H9 (cell line): ENCODE results near the gene AKR1C8. TPM values are rescaled to one million over a fixed set of nuclear protein-coding genes. Genes with fewer than 3 reads are reported as not detected.

Source experiments
- DNase-seq: peaks from one replicate; pipeline ENCODE4 v3.0.0-alpha.2; 2017
- H2AFZ ChIP-seq: one replicate; pipeline ENCODE4 v1.6.1; 2013; ENCODE audit warnings: mild to moderate bottlenecking, low read length, control low read depth, moderate library complexity
- H2AK5ac ChIP-seq: 2 replicates; pipeline ENCODE4 v1.6.1; 2013; ENCODE audit warnings: low read length, control low read depth, mixed read lengths; ENCODE audit not compliant: insufficient read length
- H2BK120ac ChIP-seq: one replicate; pipeline ENCODE4 v1.6.1; 2013; ENCODE audit warnings: low read depth, mild to moderate bottlenecking, low read length, control low read depth, inconsistent platforms; ENCODE audit not compliant: poor library complexity, severe bottlenecking
- H2BK12ac ChIP-seq: 2 replicates; pipeline ENCODE4 v1.6.1; 2013; ENCODE audit warnings: low read length, control low read depth, mixed read lengths, low read depth; ENCODE audit not compliant: insufficient read length
- H2BK15ac ChIP-seq: 2 replicates; pipeline ENCODE4 v1.6.1; 2013; ENCODE audit warnings: low read depth, low read length, control low read depth
- H2BK20ac ChIP-seq: one replicate; pipeline ENCODE4 v1.6.1; 2013; ENCODE audit warnings: low read depth, mild to moderate bottlenecking, low read length, control low read depth, inconsistent platforms; ENCODE audit not compliant: poor library complexity, severe bottlenecking
- H2BK5ac ChIP-seq: 2 replicates; pipeline ENCODE4 v1.6.1; 2013; ENCODE audit warnings: low read length, control low read depth, mixed read lengths; ENCODE audit not compliant: insufficient read length
- H3K14ac ChIP-seq: 2 replicates; pipeline ENCODE4 v1.6.1; 2013; ENCODE audit warnings: low read length, control low read depth; ENCODE audit not compliant: insufficient read depth
- H3K18ac ChIP-seq: 2 replicates; pipeline ENCODE4 v1.6.1; 2013; ENCODE audit warnings: low read depth, mild to moderate bottlenecking, mixed read lengths, low read length, control low read depth; ENCODE audit not compliant: insufficient read length
- H3K23ac ChIP-seq: 2 replicates; pipeline ENCODE4 v1.6.1; 2013; ENCODE audit warnings: low read length, control low read depth, mixed read lengths, low read depth; ENCODE audit not compliant: insufficient read length
- H3K23me2 ChIP-seq: 2 replicates; pipeline ENCODE4 v1.6.1; 2013; ENCODE audit warnings: low read depth, mild to moderate bottlenecking, mixed read lengths, low read length, control low read depth; ENCODE audit not compliant: insufficient read length, poor library complexity, severe bottlenecking
- H3K27ac ChIP-seq: 2 replicates; pipeline ENCODE4 v1.5.1; 2013; ENCODE audit warnings: low read length, control low read depth, mixed read lengths, low read depth; ENCODE audit not compliant: insufficient read length
- H3K27me3 ChIP-seq: 2 replicates; pipeline ENCODE4 v1.6.1; 2013; ENCODE audit warnings: low read length, control low read depth, inconsistent platforms; ENCODE audit not compliant: insufficient read depth
- H3K4ac ChIP-seq: 2 replicates; pipeline ENCODE4 v1.6.1; 2013; ENCODE audit warnings: low read depth, mild to moderate bottlenecking, control low read depth, inconsistent platforms, low read length, moderate library complexity
- H3K4me1 ChIP-seq: 2 replicates; pipeline ENCODE4 v1.6.1; 2013; ENCODE audit warnings: low read length, control low read depth, inconsistent platforms; ENCODE audit not compliant: insufficient read depth
- H3K4me2 ChIP-seq: 2 replicates; pipeline ENCODE4 v1.6.1; 2013; ENCODE audit warnings: low read length, control low read depth, mixed read lengths; ENCODE audit not compliant: insufficient read length, insufficient read depth
- H3K56ac ChIP-seq: 2 replicates; pipeline ENCODE4 v1.6.1; 2013; ENCODE audit warnings: low read depth, mild to moderate bottlenecking, mixed read lengths, low read length, control low read depth; ENCODE audit not compliant: insufficient read length
- H3K79me1 ChIP-seq: 2 replicates; pipeline ENCODE4 v1.6.1; 2013; ENCODE audit warnings: low read depth, mild to moderate bottlenecking, moderate library complexity, low read length, control low read depth, inconsistent platforms; ENCODE audit not compliant: insufficient read depth, poor library complexity, severe bottlenecking
- H3K79me2 ChIP-seq: 2 replicates; pipeline ENCODE4 v1.6.1; 2013; ENCODE audit warnings: low read length, control low read depth, inconsistent platforms; ENCODE audit not compliant: insufficient read depth
- H3K9ac ChIP-seq: 2 replicates; pipeline ENCODE4 v1.6.1; 2013; ENCODE audit warnings: low read length, control low read depth, mixed read lengths; ENCODE audit not compliant: insufficient read length; ENCODE audit errors: extremely low read depth
- H3K9me3 ChIP-seq: one replicate; pipeline ENCODE4 v1.6.1; 2013; ENCODE audit warnings: low read depth, low read length, inconsistent platforms; ENCODE audit not compliant: control insufficient read depth
- H3T11ph ChIP-seq: one replicate; pipeline ENCODE4 v1.6.1; 2013; ENCODE audit warnings: mild to moderate bottlenecking, low read length, control low read depth, inconsistent platforms
- H4K20me1 ChIP-seq: one replicate; pipeline ENCODE4 v1.6.1; 2013; ENCODE audit not compliant: control insufficient read depth, insufficient read length, insufficient read depth
- H4K5ac ChIP-seq: 2 replicates; pipeline ENCODE4 v1.6.1; 2013; ENCODE audit warnings: low read depth, mild to moderate bottlenecking, mixed read lengths, low read length, control low read depth; ENCODE audit not compliant: insufficient read length
- H4K8ac ChIP-seq: replicated peaks from 2 replicates; pipeline ENCODE4 v1.6.1; 2013; ENCODE audit warnings: low read length, control low read depth, mixed read lengths, low read depth; ENCODE audit not compliant: insufficient read length
- H4K91ac ChIP-seq: 2 replicates; pipeline ENCODE4 v1.6.1; 2013; ENCODE audit warnings: low read depth, mild to moderate bottlenecking, moderate library complexity, mixed read lengths, low read length, control low read depth; ENCODE audit not compliant: insufficient read length
- H3K27ac Mint-ChIP-seq, 3 experiments: 2 replicates in 2 of 3; 3 replicates in 1 of 3; pipeline ENCODE4 v1.8.0; 2020 to 2021; ENCODE audit warnings: mixed read lengths in 3 of 3, mild to moderate bottlenecking in 1 of 3, moderate library complexity in 1 of 3
- H3K27me3 Mint-ChIP-seq: 2 replicates; pipeline ENCODE4 v1.8.0; 2021; ENCODE audit warnings: low read depth, mild to moderate bottlenecking, moderate library complexity, mixed read lengths
- H3K36me3 Mint-ChIP-seq, 3 experiments: 2 replicates in 2 of 3; 3 replicates in 1 of 3; pipeline ENCODE4 v1.8.0; 2020 to 2021; ENCODE audit warnings: low read depth in 3 of 3, mixed read lengths in 3 of 3; ENCODE audit not compliant: insufficient read depth in 1 of 3
- H3K4me1 Mint-ChIP-seq, 2 experiments: 2 replicates each; pipeline ENCODE4 v1.8.0; 2020; ENCODE audit warnings: mixed read lengths in 2 of 2
- H3K4me3 Mint-ChIP-seq, 2 experiments: 2 replicates in 1 of 2; 3 replicates in 1 of 2; pipeline ENCODE4 v1.8.0; 2020 to 2021; ENCODE audit warnings: mild to moderate bottlenecking in 2 of 2, mixed read lengths in 2 of 2, moderate library complexity in 1 of 2
- H3K9me3 Mint-ChIP-seq, 2 experiments: 2 replicates in 1 of 2; 3 replicates in 1 of 2; pipeline ENCODE4 v1.8.0; 2020; ENCODE audit warnings: mild to moderate bottlenecking in 2 of 2, mixed read lengths in 2 of 2, moderate library complexity in 1 of 2
- WGBS: extraction: QIAGEN DNeasy Blood & Tissue Kit; methylation state at CpG from one replicate; pipeline ENCODE4 v1.1.7; 2013; ENCODE audit warnings: missing lambda C conversion rate, low lambda C conversion rate, mixed read lengths; ENCODE audit not compliant: insufficient read length; ENCODE audit errors: extremely low coverage; 5-methylcytosine and 5-hydroxymethylcytosine counted together
- total RNA-seq: library from RNA; stranded (reverse); gene quantifications from 2 replicates; pipeline ENCODE4 v1.2.1, GENCODE V29; 2021
- TF ChIP-seq, protein P1 (sequence below): fragments of 200-600 bp; sonication (generic); conservative IDR thresholded peaks from 3 replicates; pipeline ENCODE4 v1.8.0; 2021; ENCODE audit warnings: antibody characterized with exemption, mild to moderate bottlenecking

The AKR1C8 gene
- total RNA-seq, 1 experiment from 2014 or later: not detected

DNA sequence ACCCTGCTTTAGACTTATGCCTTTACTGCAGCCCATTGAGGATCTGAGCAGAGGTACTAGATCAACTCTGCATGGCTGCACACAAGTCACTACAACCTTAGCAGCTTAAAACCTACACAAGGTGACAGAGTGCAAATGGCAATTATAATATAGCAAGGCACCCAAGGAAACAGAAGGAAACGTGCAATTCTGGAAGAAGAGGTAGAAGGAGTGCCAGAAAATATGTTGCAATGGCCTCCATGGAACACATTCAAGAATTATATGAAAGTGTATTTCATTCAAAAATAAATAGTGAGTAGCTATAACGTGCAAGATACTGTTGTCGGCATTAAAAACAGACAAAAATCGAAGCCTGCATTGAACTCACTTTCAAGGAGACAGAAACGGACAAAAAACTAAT lies 2.9 kb upstream of the AKR1C8 start:
- Histone ChIP-seq H3K79me1 (no peaks in the 10 kb centered on the region), H3K9me3 (no peaks in the 10 kb centered on the region), H4K5ac (no peak overlapping the region), H4K8ac (no peak overlapping the region), H3K79me2 (no peaks in the 10 kb centered on the region), H4K20me1 (no peaks in the 10 kb centered on the region), H3K9ac (no peak overlapping the region), H2BK20ac (no peak overlapping the region), H3K27ac (no peak overlapping the region), H2AK5ac (no peak overlapping the region), H2BK5ac (no peak overlapping the region), H3K4me2 (no peak overlapping the region), H2BK120ac (no peak overlapping the region), H3K4ac (no peak overlapping the region), H3K4me1 (no peaks in the 10 kb centered on the region), H2AFZ (no peak overlapping the region), H3K23ac (no peak overlapping the region), H4K91ac (no peak overlapping the region), H3K14ac (no peak overlapping the region), H3T11ph (no peak overlapping the region), H3K27me3 (no peaks in the 10 kb centered on the region), H3K18ac (no peak overlapping the region), H2BK12ac (no peak overlapping the region), H2BK15ac (no peak overlapping the region), H3K56ac (no peak overlapping the region), H3K23me2 (no peaks in the 10 kb centered on the region)
- TF ChIP-seq, protein P1, sequence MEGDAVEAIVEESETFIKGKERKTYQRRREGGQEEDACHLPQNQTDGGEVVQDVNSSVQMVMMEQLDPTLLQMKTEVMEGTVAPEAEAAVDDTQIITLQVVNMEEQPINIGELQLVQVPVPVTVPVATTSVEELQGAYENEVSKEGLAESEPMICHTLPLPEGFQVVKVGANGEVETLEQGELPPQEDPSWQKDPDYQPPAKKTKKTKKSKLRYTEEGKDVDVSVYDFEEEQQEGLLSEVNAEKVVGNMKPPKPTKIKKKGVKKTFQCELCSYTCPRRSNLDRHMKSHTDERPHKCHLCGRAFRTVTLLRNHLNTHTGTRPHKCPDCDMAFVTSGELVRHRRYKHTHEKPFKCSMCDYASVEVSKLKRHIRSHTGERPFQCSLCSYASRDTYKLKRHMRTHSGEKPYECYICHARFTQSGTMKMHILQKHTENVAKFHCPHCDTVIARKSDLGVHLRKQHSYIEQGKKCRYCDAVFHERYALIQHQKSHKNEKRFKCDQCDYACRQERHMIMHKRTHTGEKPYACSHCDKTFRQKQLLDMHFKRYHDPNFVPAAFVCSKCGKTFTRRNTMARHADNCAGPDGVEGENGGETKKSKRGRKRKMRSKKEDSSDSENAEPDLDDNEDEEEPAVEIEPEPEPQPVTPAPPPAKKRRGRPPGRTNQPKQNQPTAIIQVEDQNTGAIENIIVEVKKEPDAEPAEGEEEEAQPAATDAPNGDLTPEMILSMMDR: no peak
- Mint-ChIP-seq H3K4me3 (no peak overlapping the region), H3K4me1 (0 out of 4 replicates have a peak, but pooled peaks cover 0 to 3% of the 10 kb centered on the region in 2 experiments), H3K9me3 (peaks cover 24 to 88% of the 10 kb centered on the region in 2 experiments), H3K27me3 (no peaks in the 10 kb centered on the region; the same call in 1 of the 2 replicates), H3K36me3 (peaks cover 0 to 2% (median 0%) of the 10 kb centered on the region in 3 experiments; a peak in 2 of 7 replicates), H3K27ac (no peak overlapping the region)
- no peak for DNase-seq
- WGBS: no CpG with 5 or more reads among the region's 5 CpGs
